ENCODE results near the gene SLC37A4. TPM values are rescaled to one million over a fixed set of nuclear protein-coding genes. Genes with fewer than 3 reads are reported as not detected.

Gene SLC37A4
- total and polyA plus RNA-seq, 2 of the 13 experiments (the other 11 are each of a cell fraction or from before 2014, with no cell fraction given): 43.0 to 56.1 TPM

- 0 out of 2 replicates have a peak, but pooled peaks have one; percentile 3 for TF ChIP-seq ZSCAN29 (CRISPR knock-in tag; conservative IDR thresholded peaks at IDR 0.05)
- TF ChIP-seq EEA1 (CRISPR knock-in tag; IDR thresholded peaks at IDR 0.05; ENCODE audit: borderline replicate concordance): 0 out of 2 replicates have a peak, but pooled peaks have one; percentile 5
- 0 out of 2 replicates have a peak, but pooled peaks have one; percentile 17 for TF ChIP-seq TBX2 (CRISPR knock-in tag; IDR thresholded peaks at IDR 0.05; ENCODE audit: borderline replicate concordance)
Observed at GRCh38 chr11:119028346-119029068, 2.2 kb downstream of the SLC37A4 start (continued).

GRCh38 chr11:119027561-119028345 lies 2.9 kb downstream of the SLC37A4 start:
- no peak for FAIRE-seq
- Histone ChIP-seq H3K9me3 (ENCODE audit: low read length) (no peaks in the 10 kb centered on the region), H3K4me1 (ENCODE audit: insufficient read depth, low read length) (peaks cover 81% of the 10 kb centered on the region), H3K27ac (ENCODE audit: extremely low read length, insufficient read depth, low read length) (peak overlapping the region; percentile 77), H3K4me3 (replicated peaks in 1 of 3; ENCODE audit: insufficient read depth in 1 of 3, low read depth in 2 of 3, low read length in 3 of 3) (peak overlapping the region; percentile 74 to 82 (median 79)), H3K36me3 (replicated peaks in 1 of 2; ENCODE audit: control insufficient read depth in 1 of 2, insufficient read depth in 2 of 2, low read length in 2 of 2) (peaks cover 4% of the 10 kb centered on the region in 2 experiments; a peak in 2 of 5 replicates), H3K27me3 (ENCODE audit: control insufficient read depth in 1 of 2, insufficient read depth in 2 of 2, low read length in 2 of 2) (no peaks in the 10 kb centered on the region; a peak in 1 of 5 replicates), H4K20me1 (ENCODE audit: insufficient read depth, low read length) (peaks cover 5% of the 10 kb centered on the region; the same call in 1 of the 2 replicates), H3K4me2 (ENCODE audit: low read depth, low read length) (peak overlapping the region; percentile 99), H3K79me2 (ENCODE audit: insufficient read depth, low read length) (peaks cover 53% of the 10 kb centered on the region), H3K9ac (ENCODE audit: insufficient read depth, low read depth, low read length) (peak overlapping the region; percentile 77), H2AFZ (ENCODE audit: low read length) (no peak overlapping the region)
- in situ Hi-C loops (cut with HindIII; ENCODE audit: extremely low pct_ligation_motif_present, low pct_unique_long_range_greater_than_20kb): no loop called here
- WGBS (ENCODE audit: low lambda C conversion rate): 100% methylated on average over 1 of the region's 9 CpGs
- intact Hi-C loops (cut with micrococcal nuclease; ENCODE audit: unreplicated experiment): no loop called here
- POLR2A ChIA-PET: interaction anchor here (1.4 to 4.8 kb wide), 4 partner anchors 9 to 40 kb away, joined by 4 to 45 read pairs (median 8); partner anchors contain the start of genes CENATAC, HYOU1, RPS25 and TRAPPC4
- no peak for ATAC-seq
- BruUV-seq (replicated peaks): no TSS peak
- CTCF ChIA-PET (ENCODE audit: low intra/inter-chr PET ratio, low total read pairs): no interaction called here
- no peak for DNase-seq (ENCODE audit: low spot score)
- TF ChIP-seq SRSF1 (optimal IDR thresholded peaks at IDR 0.05; ENCODE audit: low read depth, low read length) (peak; percentile 65), RBM39 (IDR thresholded peaks at IDR 0.05; ENCODE audit: low read depth, low read length, poor library complexity, severe bottlenecking) (no peak), ZNF574 (CRISPR knock-in tag; IDR thresholded peaks at IDR 0.05) (0 out of 2 replicates have a peak, but pooled peaks have one; percentile 6), ZSCAN21 (CRISPR knock-in tag; IDR thresholded peaks at IDR 0.05; ENCODE audit: borderline replicate concordance) (0 out of 2 replicates have a peak, but pooled peaks have one; percentile 11), ZNF687 (CRISPR knock-in tag; IDR thresholded peaks at IDR 0.05) (peak; percentile 53; the same call in 1 of the 2 replicates), NFE2 (CRISPR knock-in tag; IDR thresholded peaks at IDR 0.05) (no peak), ZNF264 (CRISPR knock-in tag; IDR thresholded peaks at IDR 0.05) (no peak), POLR2A (IDR thresholded peaks at IDR 0.05; ENCODE audit: insufficient read depth in 1 of 2, low read depth in 2 of 2, low read length in 2 of 2) (peak in 1 of 2 experiments; percentile 21; a peak in 1 of 4 replicates), ZNF546 (CRISPR knock-in tag; conservative IDR thresholded peaks at IDR 0.05) (0 out of 2 replicates have a peak, but pooled peaks have one; percentile 12), ZNF879 (CRISPR knock-in tag; IDR thresholded peaks at IDR 0.05) (peak; percentile 52; the same call in 1 of the 2 replicates)

All from HepG2 (cell line).